Vagina (tissue), 2 donors: ENCODE results near the gene RMND5A. TPM values are rescaled to one million over a fixed set of nuclear protein-coding genes. Genes with fewer than 3 reads are reported as not detected.

ENCODE experiments used
- DNase-seq, 2 donors: peaks; one replicate each; pipeline ENCODE4 v3.0.0-alpha.2; 2017; ENCODE audit errors: extremely low spot score in 2 of 2
- H3K27ac ChIP-seq: fragments of 200-600 bp; sonication (generic); one replicate; pipeline ENCODE4 v1.5.1; 2019
- H3K27me3 ChIP-seq: fragments of 200-600 bp; sonication (generic); one replicate; pipeline ENCODE4 v1.5.1; 2019
- H3K36me3 ChIP-seq, 2 donors: fragments of 200-600 bp; sonication (generic); one replicate each; pipeline ENCODE4 v1.5.1; 2017 to 2019
- H3K4me1 ChIP-seq: fragments of 200-600 bp; sonication (generic); one replicate; pipeline ENCODE4 v1.5.1; 2019
- H3K4me3 ChIP-seq, 2 donors: fragments of 200-600 bp; sonication (generic); 1 replicate in 1 of 2; 2 replicates in 1 of 2; pipeline ENCODE4 v1.5.1; 2016 to 2019
- H3K9me3 ChIP-seq: fragments of 200-600 bp; sonication (generic); one replicate; pipeline ENCODE4 v1.5.1; 2019
- CTCF ChIP-seq, 3 experiments: fragments of 450-650 bp in 2 of 3; fragments of 200-600 bp in 1 of 3; sonication (generic) in 1 of 3; IDR thresholded peaks; one replicate each; pipeline ENCODE4 v1.5.1; 2017 to 2019; ENCODE audit warnings: antibody characterized with exemption in 3 of 3, mild to moderate bottlenecking in 2 of 3, moderate library complexity in 2 of 3
- POLR2A ChIP-seq, 2 donors: fragments of 450-650 bp; IDR thresholded peaks; one replicate each; pipeline ENCODE4 v1.6.1; 2017; ENCODE audit warnings: antibody characterized with exemption in 2 of 2, mild to moderate bottlenecking in 2 of 2, moderate library complexity in 2 of 2
- POLR2AphosphoS5 ChIP-seq, 2 donors: sonication (generic); formaldehyde crosslinking; IDR thresholded peaks; one replicate each; pipeline ENCODE4 v1.9.0; 2017; ENCODE audit warnings: antibody characterized with exemption in 2 of 2, mild to moderate bottlenecking in 2 of 2, low read depth in 1 of 2; ENCODE audit not compliant: insufficient read depth in 1 of 2
- intact Hi-C: fragments of 100-400 bp; cut with DNase I; formaldehyde crosslinking; loops from one replicate; pipeline ENCODE4 v1.15.1; 2023
- total RNA-seq: library from RNA; depleted of rRNA; stranded (reverse); fragments of >200 nt; gene quantifications from one replicate; pipeline ENCODE4 v1.2.3, GENCODE V29; 2016

The RMND5A gene
- total RNA-seq, 1 donor from 2014 or later: 37.6 TPM

GRCh38 chr2:86746939-86747338 lies 26.8 kb downstream of the RMND5A start:
- TF ChIP-seq POLR2A (IDR thresholded peaks at IDR 0.05): no peak
- no peak for TF ChIP-seq POLR2AphosphoS5 (IDR thresholded peaks at IDR 0.05; ENCODE audit: insufficient read depth in 1 of 2, low read depth in 1 of 2)
- no peak for TF ChIP-seq CTCF (IDR thresholded peaks at IDR 0.05)
- DNase-seq: no peak
- Histone ChIP-seq H3K36me3 (no peaks in the 10 kb centered on the region), H3K4me1 (peaks cover 19% of the 10 kb centered on the region), H3K9me3 (no peaks in the 10 kb centered on the region), H3K4me3 (no peak overlapping the region), H3K27ac (no peak overlapping the region), H3K27me3 (no peaks in the 10 kb centered on the region)
- intact Hi-C loops: no loop called here

- Histone ChIP-seq H3K4me3 (no peak overlapping the region), H3K4me1 (peaks cover 19% of the 10 kb centered on the region), H3K9me3 (no peaks in the 10 kb centered on the region), H3K27ac (no peak overlapping the region), H3K27me3 (no peaks in the 10 kb centered on the region), H3K36me3 (peaks cover 0 to 8% of the 10 kb centered on the region in 2 donors)
- intact Hi-C loops: no loop called here
- TF ChIP-seq POLR2A (IDR thresholded peaks at IDR 0.05) (no peak), CTCF (IDR thresholded peaks at IDR 0.05) (no peak), POLR2AphosphoS5 (IDR thresholded peaks at IDR 0.05; ENCODE audit: insufficient read depth in 1 of 2, low read depth in 1 of 2) (no peak)
- no peak for DNase-seq
Measured at GRCh38 chr2:86747711-86748639, 27.9 kb downstream of the RMND5A start.

GRCh38 chr2:86750240-86750839 lies 30.2 kb downstream of the RMND5A start:
- intact Hi-C loops: no loop called here
- no peaks in the 10 kb centered on the region for H3K9me3 ChIP-seq
- H3K27ac ChIP-seq: no peak overlapping the region
- DNase-seq: no peak
- H3K4me1 ChIP-seq: peaks cover 16% of the 10 kb centered on the region
- H3K4me3 ChIP-seq: no peak overlapping the region
- TF ChIP-seq CTCF (IDR thresholded peaks at IDR 0.05) (no peak), POLR2A (IDR thresholded peaks at IDR 0.05) (no peak), POLR2AphosphoS5 (IDR thresholded peaks at IDR 0.05; ENCODE audit: insufficient read depth in 1 of 2, low read depth in 1 of 2) (no peak)
- peaks cover 0 to 28% of the 10 kb centered on the region in 2 donors for H3K36me3 ChIP-seq
- no peaks in the 10 kb centered on the region for H3K27me3 ChIP-seq

GRCh38 chr2:86751778-86752177 lies 31.7 kb downstream of the RMND5A start:
- no peak for DNase-seq
- Histone ChIP-seq H3K27me3 (no peaks in the 10 kb centered on the region), H3K4me3 (no peak overlapping the region), H3K9me3 (no peaks in the 10 kb centered on the region), H3K27ac (no peak overlapping the region), H3K4me1 (peaks cover 12% of the 10 kb centered on the region), H3K36me3 (peaks cover 0 to 39% of the 10 kb centered on the region in 2 donors)
- TF ChIP-seq POLR2A (IDR thresholded peaks at IDR 0.05) (no peak), POLR2AphosphoS5 (IDR thresholded peaks at IDR 0.05; ENCODE audit: insufficient read depth in 1 of 2, low read depth in 1 of 2) (no peak), CTCF (IDR thresholded peaks at IDR 0.05) (no peak)
- intact Hi-C loops: no loop called here

- Histone ChIP-seq H3K4me3 (no peak overlapping the region), H3K27me3 (no peaks in the 10 kb centered on the region), H3K36me3 (peaks cover 0 to 40% of the 10 kb centered on the region in 2 donors), H3K4me1 (peaks cover 6% of the 10 kb centered on the region), H3K27ac (no peak overlapping the region), H3K9me3 (no peaks in the 10 kb centered on the region)
- no peak for DNase-seq
- intact Hi-C loops: no loop called here
- TF ChIP-seq CTCF (IDR thresholded peaks at IDR 0.05): no peak
Measured at GRCh38 chr2:86752934-86753333, 32.8 kb downstream of the RMND5A start.
